ENCODE measurements around the gene TBC1D24. TPM values are rescaled to one million over a fixed set of nuclear protein-coding genes. Genes with fewer than 3 reads are reported as not detected.

TBC1D24 gene
- total RNA-seq, 1 experiment from 2014 or later: 24.6 TPM

DNA sequence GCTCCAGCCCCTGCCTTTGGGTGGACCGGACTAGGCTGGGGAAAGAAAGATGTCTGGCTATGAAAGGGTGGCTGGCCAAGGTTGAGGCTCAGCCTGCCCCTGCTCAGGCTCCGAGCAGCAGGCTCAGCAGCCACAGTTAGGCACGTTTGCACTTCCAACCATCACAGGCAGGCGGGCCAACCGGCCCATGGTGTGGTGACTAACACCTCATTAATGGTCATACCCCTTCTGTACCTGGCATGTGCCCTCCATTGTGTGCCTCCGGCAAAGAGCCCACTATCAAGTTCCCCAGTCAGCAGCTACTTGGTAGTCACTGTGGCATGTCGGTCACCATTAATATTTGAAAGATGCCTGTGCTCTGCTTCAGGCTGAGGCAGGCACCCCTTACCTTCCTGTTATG, 6.7 kb downstream of the TBC1D24 start:
- no peak overlapping the region for H3K4me2 ChIP-seq (ENCODE audit: low read length)
- H3K4me3 ChIP-seq (replicated peaks in 1 of 2; ENCODE audit: low read depth in 1 of 2, low read length in 2 of 2): no peak overlapping the region
- H3K9me3 ChIP-seq (ENCODE audit: control insufficient read depth in 1 of 2, insufficient read depth in 1 of 2, low read depth in 1 of 2, low read length in 2 of 2): no peaks in the 10 kb centered on the region
- no peak overlapping the region for H2AFZ ChIP-seq (ENCODE audit: low read depth, low read length, poor library complexity, severe bottlenecking)
- DNase-seq (ENCODE audit: low read depth, low spot score) (no peak), ATAC-seq (no peak)
- H3K27me3 ChIP-seq (ENCODE audit: insufficient read depth, low read length): no peaks in the 10 kb centered on the region
- no peaks in the 10 kb centered on the region for H4K20me1 ChIP-seq (ENCODE audit: insufficient read depth)
- H3K36me3 ChIP-seq (ENCODE audit: control insufficient read depth in 1 of 2, insufficient read depth in 2 of 2, low read length in 2 of 2): no peaks in the 10 kb centered on the region
- no TSS peak for BruUV-seq (replicated peaks)
- intact Hi-C loops (cut with micrococcal nuclease): no loop called here
- CTCF ChIA-PET: no interaction called here
- H3K9me2 ChIP-seq (ENCODE audit: insufficient read depth): no peaks in the 10 kb centered on the region
- peaks cover 30% of the 10 kb centered on the region; the same call in 1 of the 2 replicates for H3K79me2 ChIP-seq (ENCODE audit: insufficient read depth, low read length)
- H3K4me1 ChIP-seq (ENCODE audit: control insufficient read depth in 1 of 2, insufficient read depth in 2 of 2, low read length in 2 of 2): no peaks in the 10 kb centered on the region
- no peak overlapping the region for H3K9ac ChIP-seq (ENCODE audit: low read length)
- RAD21 ChIA-PET (ENCODE audit: low non-redundant PET in 1 of 2, low total read pairs in 2 of 2, uncharacterized antibody in 2 of 2, unreplicated experiment in 2 of 2): no interaction called here
- no peak overlapping the region for H3K27ac ChIP-seq (ENCODE audit: low read depth, low read length)
- POLR2A ChIA-PET: no interaction called here
- no peak for TF ChIP-seq SIN3A (IDR thresholded peaks at IDR 0.05; ENCODE audit: low read depth)
- TF ChIP-seq, protein P1, sequence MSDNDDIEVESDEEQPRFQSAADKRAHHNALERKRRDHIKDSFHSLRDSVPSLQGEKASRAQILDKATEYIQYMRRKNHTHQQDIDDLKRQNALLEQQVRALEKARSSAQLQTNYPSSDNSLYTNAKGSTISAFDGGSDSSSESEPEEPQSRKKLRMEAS (IDR thresholded peaks at IDR 0.05): no peak
- no peak for TF ChIP-seq CBX3 (IDR thresholded peaks at IDR 0.05; ENCODE audit: low read depth)
- no peak for TF ChIP-seq POLR2A (IDR thresholded peaks at IDR 0.05; ENCODE audit: borderline replicate concordance, extremely low read depth, insufficient read depth, insufficient read length)
- no peak for TF ChIP-seq EGR1 (IDR thresholded peaks at IDR 0.05; ENCODE audit: low read depth)
- TF ChIP-seq SP1 (IDR thresholded peaks at IDR 0.05; ENCODE audit: low read depth): no peak
- TF ChIP-seq YY1 (IDR thresholded peaks at IDR 0.05; ENCODE audit: extremely low read depth, insufficient replicate concordance, low read depth, low read length): no peak
- TF ChIP-seq, protein P2, sequence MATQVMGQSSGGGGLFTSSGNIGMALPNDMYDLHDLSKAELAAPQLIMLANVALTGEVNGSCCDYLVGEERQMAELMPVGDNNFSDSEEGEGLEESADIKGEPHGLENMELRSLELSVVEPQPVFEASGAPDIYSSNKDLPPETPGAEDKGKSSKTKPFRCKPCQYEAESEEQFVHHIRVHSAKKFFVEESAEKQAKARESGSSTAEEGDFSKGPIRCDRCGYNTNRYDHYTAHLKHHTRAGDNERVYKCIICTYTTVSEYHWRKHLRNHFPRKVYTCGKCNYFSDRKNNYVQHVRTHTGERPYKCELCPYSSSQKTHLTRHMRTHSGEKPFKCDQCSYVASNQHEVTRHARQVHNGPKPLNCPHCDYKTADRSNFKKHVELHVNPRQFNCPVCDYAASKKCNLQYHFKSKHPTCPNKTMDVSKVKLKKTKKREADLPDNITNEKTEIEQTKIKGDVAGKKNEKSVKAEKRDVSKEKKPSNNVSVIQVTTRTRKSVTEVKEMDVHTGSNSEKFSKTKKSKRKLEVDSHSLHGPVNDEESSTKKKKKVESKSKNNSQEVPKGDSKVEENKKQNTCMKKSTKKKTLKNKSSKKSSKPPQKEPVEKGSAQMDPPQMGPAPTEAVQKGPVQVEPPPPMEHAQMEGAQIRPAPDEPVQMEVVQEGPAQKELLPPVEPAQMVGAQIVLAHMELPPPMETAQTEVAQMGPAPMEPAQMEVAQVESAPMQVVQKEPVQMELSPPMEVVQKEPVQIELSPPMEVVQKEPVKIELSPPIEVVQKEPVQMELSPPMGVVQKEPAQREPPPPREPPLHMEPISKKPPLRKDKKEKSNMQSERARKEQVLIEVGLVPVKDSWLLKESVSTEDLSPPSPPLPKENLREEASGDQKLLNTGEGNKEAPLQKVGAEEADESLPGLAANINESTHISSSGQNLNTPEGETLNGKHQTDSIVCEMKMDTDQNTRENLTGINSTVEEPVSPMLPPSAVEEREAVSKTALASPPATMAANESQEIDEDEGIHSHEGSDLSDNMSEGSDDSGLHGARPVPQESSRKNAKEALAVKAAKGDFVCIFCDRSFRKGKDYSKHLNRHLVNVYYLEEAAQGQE (IDR thresholded peaks at IDR 0.05; ENCODE audit: low read depth): no peak
- TF ChIP-seq EZH2 (IDR thresholded peaks at IDR 0.05): no peak
- TF ChIP-seq, protein P3, sequence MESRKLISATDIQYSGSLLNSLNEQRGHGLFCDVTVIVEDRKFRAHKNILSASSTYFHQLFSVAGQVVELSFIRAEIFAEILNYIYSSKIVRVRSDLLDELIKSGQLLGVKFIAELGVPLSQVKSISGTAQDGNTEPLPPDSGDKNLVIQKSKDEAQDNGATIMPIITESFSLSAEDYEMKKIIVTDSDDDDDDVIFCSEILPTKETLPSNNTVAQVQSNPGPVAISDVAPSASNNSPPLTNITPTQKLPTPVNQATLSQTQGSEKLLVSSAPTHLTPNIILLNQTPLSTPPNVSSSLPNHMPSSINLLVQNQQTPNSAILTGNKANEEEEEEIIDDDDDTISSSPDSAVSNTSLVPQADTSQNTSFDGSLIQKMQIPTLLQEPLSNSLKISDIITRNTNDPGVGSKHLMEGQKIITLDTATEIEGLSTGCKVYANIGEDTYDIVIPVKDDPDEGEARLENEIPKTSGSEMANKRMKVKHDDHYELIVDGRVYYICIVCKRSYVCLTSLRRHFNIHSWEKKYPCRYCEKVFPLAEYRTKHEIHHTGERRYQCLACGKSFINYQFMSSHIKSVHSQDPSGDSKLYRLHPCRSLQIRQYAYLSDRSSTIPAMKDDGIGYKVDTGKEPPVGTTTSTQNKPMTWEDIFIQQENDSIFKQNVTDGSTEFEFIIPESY (IDR thresholded peaks at IDR 0.05; ENCODE audit: extremely low read depth, insufficient replicate concordance, low read length): no peak
- no peak for TF ChIP-seq EZH2phosphoT487 (IDR thresholded peaks at IDR 0.05; ENCODE audit: borderline replicate concordance)
